GM23248 (cell line): ENCODE results near the gene DNMT3L. TPM values are rescaled to one million over a fixed set of nuclear protein-coding genes. Genes with fewer than 3 reads are reported as not detected.

Source experiments
- DNase-seq: peaks from one replicate; pipeline ENCODE4 v3.0.0-alpha.2; 2015
- H2AFZ ChIP-seq: fragments of 200-600 bp; sonication (generic); 2 replicates; pipeline ENCODE4 v1.6.1; 2016; ENCODE audit warnings: antibody characterized with exemption
- H3F3A ChIP-seq: fragments of 200-600 bp; sonication (generic); 2 replicates; pipeline ENCODE4 v1.6.1; 2016; ENCODE audit warnings: mild to moderate bottlenecking, antibody characterized with exemption, mixed run types; ENCODE audit not compliant: insufficient read depth
- H3K27ac ChIP-seq: fragments of 200-600 bp; sonication (generic); 2 replicates; pipeline ENCODE4 v1.5.1; 2016; ENCODE audit warnings: mild to moderate bottlenecking
- H3K27me3 ChIP-seq: fragments of 200-600 bp; sonication (generic); replicated peaks from 2 replicates; pipeline ENCODE4 v1.6.1; 2016; ENCODE audit warnings: mild to moderate bottlenecking; ENCODE audit not compliant: insufficient read depth
- H3K36me3 ChIP-seq: fragments of 200-600 bp; sonication (generic); 2 replicates; pipeline ENCODE4 v1.6.1; 2016; ENCODE audit warnings: low read depth, mild to moderate bottlenecking
- H3K4me1 ChIP-seq: fragments of 200-600 bp; sonication (generic); 2 replicates; pipeline ENCODE4 v1.6.1; 2016; ENCODE audit warnings: mild to moderate bottlenecking; ENCODE audit not compliant: insufficient read depth
- H3K4me2 ChIP-seq: fragments of 200-600 bp; sonication (generic); one replicate; pipeline ENCODE4 v1.6.1; 2016; ENCODE audit warnings: mild to moderate bottlenecking; ENCODE audit not compliant: unreplicated experiment
- H3K4me3 ChIP-seq: fragments of 200-600 bp; sonication (generic); 2 replicates; pipeline ENCODE4 v1.5.1; 2016; ENCODE audit warnings: mild to moderate bottlenecking
- H3K79me2 ChIP-seq: fragments of 200-600 bp; sonication (generic); 2 replicates; pipeline ENCODE4 v1.6.1; 2016; ENCODE audit warnings: mild to moderate bottlenecking; ENCODE audit not compliant: insufficient read depth
- H3K9ac ChIP-seq: fragments of 200-600 bp; sonication (generic); 2 replicates; pipeline ENCODE4 v1.6.1; 2016; ENCODE audit warnings: mild to moderate bottlenecking
- H3K9me2 ChIP-seq: fragments of 200-600 bp; sonication (generic); 2 replicates; pipeline ENCODE4 v1.6.1; 2016; ENCODE audit warnings: mixed run types, mild to moderate bottlenecking, moderate library complexity; ENCODE audit not compliant: insufficient read depth
- H3K9me3 ChIP-seq: fragments of 200-600 bp; sonication (generic); one replicate; pipeline ENCODE4 v1.6.1; 2017; ENCODE audit warnings: low read depth
- H4K20me1 ChIP-seq: fragments of 200-600 bp; sonication (generic); 2 replicates; pipeline ENCODE4 v1.6.0; 2016; ENCODE audit not compliant: insufficient read depth
- EZH2 ChIP-seq: fragments of 200-600 bp; sonication (generic); IDR thresholded peaks from 2 replicates; pipeline ENCODE4 v1.6.1; 2018; ENCODE audit warnings: antibody characterized with exemption, mild to moderate bottlenecking; ENCODE audit not compliant: insufficient read depth, poor library complexity, severe bottlenecking
- EZH2phosphoT487 ChIP-seq: fragments of 200-600 bp; sonication (generic); IDR thresholded peaks from 2 replicates; pipeline ENCODE4 v1.6.1; 2018; ENCODE audit warnings: antibody characterized with exemption, moderate library complexity, mild to moderate bottlenecking, low read depth; ENCODE audit not compliant: insufficient read depth
- WGBS, 2 experiments: methylation state at CpG; one replicate each; pipeline ENCODE4 v1.1.6; 2015 to 2017; ENCODE audit warnings: low lambda C conversion rate in 2 of 2, low coverage in 1 of 2; ENCODE audit errors: missing lambda C conversion rate in 2 of 2; 5-methylcytosine and 5-hydroxymethylcytosine counted together
- in situ Hi-C: fragments of 300-500 bp; cut with MboI; formaldehyde crosslinking; loops from 2 replicates; pipeline ENCODE4 v1.15.0; 2020
- polyA plus RNA-seq: library from polyadenylated mRNA; unstranded; fragments of >200 nt; fragmentation: Nextera tagmentation; extraction: Ambion mirVana; gene quantifications from 2 replicates; pipeline ENCODE4 v1.2.1, GENCODE V29; 2016
- total RNA-seq: library from RNA; depleted of rRNA; stranded (reverse); fragments of >200 nt; shearing (Covaris generic); gene quantifications from 2 replicates; pipeline ENCODE4 v1.2.3, GENCODE V29; 2014

DNMT3L gene
- total and polyA plus RNA-seq, 2 experiments from 2014 or later = not detected

DNA sequence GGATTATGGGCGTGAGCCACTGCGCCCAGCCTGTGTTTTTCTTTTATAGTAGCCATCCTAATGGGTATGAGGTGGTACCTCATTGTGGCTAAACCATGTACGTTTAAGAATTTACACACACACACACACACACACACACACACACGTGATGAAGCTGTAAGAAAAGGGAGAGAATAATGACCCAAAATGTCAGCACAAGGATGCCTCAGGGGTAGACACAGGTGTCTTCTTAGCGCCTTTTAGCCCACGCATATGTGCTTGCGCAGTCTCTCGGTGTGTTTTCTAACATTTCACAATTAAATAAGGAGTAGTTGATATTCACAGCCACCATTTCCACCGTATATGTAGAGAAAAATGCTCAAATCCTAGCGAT, 37.4 kb upstream of the DNMT3L start:
- in situ Hi-C loops = no loop called here
- Histone ChIP-seq H3K9me2 (no peaks in the 10 kb centered on the region), H2AFZ (peak overlapping the region; percentile 89), H3K27me3 (no peaks in the 10 kb centered on the region), H3K79me2 (peaks cover 38% of the 10 kb centered on the region), H3K4me2 (peak overlapping the region; percentile 81), H4K20me1 (no peaks in the 10 kb centered on the region), H3K4me3 (peak overlapping the region; percentile 77), H3K4me1 (peaks cover 12% of the 10 kb centered on the region), H3K36me3 (no peaks in the 10 kb centered on the region), H3K9me3 (no peaks in the 10 kb centered on the region), H3F3A (peaks cover 5% of the 10 kb centered on the region; the same call in 1 of the 2 replicates), H3K9ac (peak overlapping the region; percentile 90), H3K27ac (peak overlapping the region; percentile 73)
- DNase-seq = peak; percentile 12
- WGBS, 2 experiments = 59 to 60% methylated on average over 10 of the region's 10 CpGs
- TF ChIP-seq EZH2 (no peak), EZH2phosphoT487 (no peak)

DNA sequence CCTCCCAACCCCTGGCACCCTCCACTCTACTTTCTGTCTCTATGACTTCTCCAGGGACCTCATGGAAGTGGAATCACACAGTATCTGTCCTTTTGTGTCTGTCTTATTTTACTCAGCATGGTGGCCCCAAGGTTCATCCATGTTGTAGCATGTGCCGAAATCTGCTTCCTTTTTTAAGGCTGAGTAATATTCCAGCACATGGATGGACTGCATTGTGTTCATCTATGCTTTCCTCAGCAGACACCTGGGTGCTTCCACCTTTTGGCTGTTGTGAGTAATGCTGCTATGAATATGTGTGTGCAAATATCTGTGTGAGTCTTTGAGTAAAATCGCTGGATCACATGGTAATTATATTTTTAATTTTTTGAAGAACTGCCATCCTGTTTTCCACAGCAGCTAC, 36.6 kb upstream of the DNMT3L start:
- Histone ChIP-seq H3K4me1 (peaks cover 12% of the 10 kb centered on the region), H3K4me2 (no peak overlapping the region), H3K9me3 (no peaks in the 10 kb centered on the region), H3K9me2 (no peaks in the 10 kb centered on the region), H3F3A (peaks cover 5% of the 10 kb centered on the region; the same call in 1 of the 2 replicates), H4K20me1 (no peaks in the 10 kb centered on the region), H3K27me3 (no peaks in the 10 kb centered on the region), H3K4me3 (no peak overlapping the region), H3K9ac (no peak overlapping the region), H3K36me3 (no peaks in the 10 kb centered on the region), H3K79me2 (peaks cover 31% of the 10 kb centered on the region), H2AFZ (no peak overlapping the region), H3K27ac (no peak overlapping the region)
- no peak for TF ChIP-seq EZH2phosphoT487
- no peak for TF ChIP-seq EZH2
- in situ Hi-C loops = no loop called here
- 76 to 81% methylated on average over 2 of the region's 2 CpGs for WGBS, 2 experiments
- peak; percentile 32 for DNase-seq

DNA sequence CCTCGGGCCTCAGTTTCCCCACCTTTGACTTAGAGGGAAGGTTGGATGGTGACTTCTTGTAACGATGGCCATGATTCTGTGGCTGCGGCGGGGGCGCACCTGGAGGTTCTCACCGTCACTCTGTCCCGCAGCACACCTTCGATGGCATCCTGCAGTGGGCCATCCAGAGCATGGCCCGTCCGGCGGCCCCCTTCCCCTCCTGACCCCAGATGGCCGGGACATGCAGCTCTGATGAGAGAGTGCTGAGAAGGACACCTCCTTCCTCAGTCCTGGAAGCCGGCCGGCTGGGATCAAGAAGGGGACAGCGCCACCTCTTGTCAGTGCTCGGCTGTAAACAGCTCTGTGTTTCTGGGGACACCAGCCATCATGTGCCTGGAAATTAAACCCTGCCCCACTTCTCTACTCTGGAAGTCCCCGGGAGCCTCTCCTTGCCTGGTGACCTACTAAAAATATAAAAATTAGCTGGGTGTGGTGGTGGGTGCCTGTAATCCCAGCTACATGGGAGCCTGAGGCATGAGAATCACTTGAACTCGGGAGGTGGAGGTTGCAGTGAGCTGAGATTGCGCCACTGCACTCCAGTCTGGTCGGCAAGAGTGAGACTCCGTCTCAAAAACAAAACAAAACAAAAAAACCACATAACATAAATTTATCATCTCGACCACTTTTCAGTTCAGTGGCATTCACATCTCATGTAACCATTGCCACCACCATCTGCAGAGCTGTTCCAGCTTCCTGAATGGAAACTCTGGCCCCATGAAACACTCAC, 36.0 kb upstream of the DNMT3L start:
- Histone ChIP-seq H3K4me3 (no peak overlapping the region), H3K27ac (no peak overlapping the region), H4K20me1 (no peaks in the 10 kb centered on the region), H3F3A (peaks cover 5% of the 10 kb centered on the region; the same call in 1 of the 2 replicates), H3K4me2 (peak overlapping the region; percentile 21), H3K9ac (peak overlapping the region; percentile 32; the same call in 1 of the 2 replicates), H2AFZ (peak overlapping the region; percentile 71), H3K4me1 (peaks cover 12% of the 10 kb centered on the region), H3K79me2 (peaks cover 25% of the 10 kb centered on the region), H3K9me3 (no peaks in the 10 kb centered on the region), H3K36me3 (no peaks in the 10 kb centered on the region), H3K27me3 (no peaks in the 10 kb centered on the region), H3K9me2 (no peaks in the 10 kb centered on the region)
- WGBS, 2 experiments = 9 to 18% methylated on average over 16 to 22 of the region's 22 CpGs
- no peak for TF ChIP-seq EZH2phosphoT487
- no peak for TF ChIP-seq EZH2
- in situ Hi-C loops = no loop called here
- DNase-seq = peak; percentile 92

DNA sequence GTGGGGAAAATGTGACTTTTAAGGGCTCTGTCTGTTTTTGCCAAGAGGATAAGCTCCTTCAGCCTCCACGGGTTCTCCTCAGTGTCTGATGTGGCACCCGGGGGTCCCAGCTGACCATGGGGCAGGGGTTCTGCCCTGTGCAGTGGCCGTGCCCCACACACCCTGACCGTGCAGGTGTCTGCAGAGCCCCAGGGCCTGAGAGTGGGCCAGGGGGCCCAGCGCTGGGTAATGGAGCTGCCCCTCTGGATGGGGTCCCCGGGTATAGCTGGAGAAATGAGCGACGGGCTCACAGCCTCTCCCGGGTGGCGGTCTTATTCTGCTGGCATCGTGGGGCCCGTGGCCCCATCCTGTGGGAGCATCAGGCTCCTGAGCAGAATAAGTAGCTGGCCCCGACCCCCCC, 35.2 kb upstream of the DNMT3L start:
- 70 to 72% methylated on average over 11 to 13 of the region's 13 CpGs for WGBS, 2 experiments
- TF ChIP-seq EZH2 = no peak
- TF ChIP-seq EZH2phosphoT487 = no peak
- no peak overlapping the region for H2AFZ ChIP-seq
- no peaks in the 10 kb centered on the region for H3K9me2 ChIP-seq
- H3K27me3 ChIP-seq = no peaks in the 10 kb centered on the region
- no peak overlapping the region for H3K4me3 ChIP-seq
- no peaks in the 10 kb centered on the region for H3K9me3 ChIP-seq
- DNase-seq = no peak
- H3K79me2 ChIP-seq = peaks cover 17% of the 10 kb centered on the region
- H3K9ac ChIP-seq = no peak overlapping the region
- H3F3A ChIP-seq = peaks cover 5% of the 10 kb centered on the region; the same call in 1 of the 2 replicates
- in situ Hi-C loops = no loop called here
- peaks cover 12% of the 10 kb centered on the region for H3K4me1 ChIP-seq
- H3K4me2 ChIP-seq = no peak overlapping the region
- no peaks in the 10 kb centered on the region for H4K20me1 ChIP-seq
- H3K27ac ChIP-seq = no peak overlapping the region
- H3K36me3 ChIP-seq = no peaks in the 10 kb centered on the region
